ENCODE data around the gene RBMS2.

RBMS2 gene

GRCh38 chr12:56520506-56520905 lies 1.1 kb upstream of the RBMS2 start:
- Histone ChIP-seq H3K27ac (ENCODE audit: extremely low read depth, low read depth, low read length) (no peak overlapping the region), H3K36me3 (ENCODE audit: control insufficient read depth in 2 of 2, insufficient read depth in 1 of 2, low read length in 2 of 2) (no peaks in the 10 kb centered on the region; a peak in 1 of 3 replicates)
- CTCF ChIA-PET: interaction anchor here (0.6 to 4.7 kb wide), 11 partner anchors 9 to 328 kb away, joined by 3 to 26 read pairs (median 5); partner anchors contain the start of gene BAZ2A

GRCh38 chr12:56521209-56521589 lies 421 bp upstream of the RBMS2 start:
- CTCF ChIA-PET: interaction anchor here (0.6 to 4.7 kb wide), 11 partner anchors 10 to 329 kb away, joined by 3 to 26 read pairs (median 5); partner anchors contain the start of gene BAZ2A
- TF ChIP-seq ZSCAN18 (tag by site-specific recombination; IDR thresholded peaks at IDR 0.05) (no peak), ZFHX2 (tag by site-specific recombination; conservative IDR thresholded peaks at IDR 0.05) (peak; percentile 43; the same call in 1 of the 2 replicates), RBAK (tag by site-specific recombination; IDR thresholded peaks at IDR 0.05) (0 out of 2 replicates have a peak, but pooled peaks have one; percentile 36), SETDB1 (IDR thresholded peaks at IDR 0.05; ENCODE audit: insufficient read length, low read length) (peak; percentile 13)
- no peak overlapping the region; the same call in 1 of the 2 replicates for H3K4me3 ChIP-seq (ENCODE audit: low read depth, low read length)
- H3K36me3 ChIP-seq (ENCODE audit: control insufficient read depth in 2 of 2, insufficient read depth in 1 of 2, low read length in 2 of 2): no peaks in the 10 kb centered on the region; a peak in 1 of 3 replicates
- POLR2A ChIA-PET: interaction anchor here (0.6 to 2.4 kb wide), 17 partner anchors 9 to 403 kb away, joined by 3 to 27 read pairs (median 3); partner anchors contain the start of genes ESYT1, GLS2, RNF41 and STAT2
- no peak overlapping the region; the same call in 1 of the 2 replicates for H3K27ac ChIP-seq (ENCODE audit: extremely low read depth, low read depth, low read length)
- no peaks in the 10 kb centered on the region for H3K9me3 ChIP-seq (ENCODE audit: control insufficient read depth, insufficient read depth, low read depth, low read length)
- H3K4me1 ChIP-seq (ENCODE audit: control insufficient read depth, insufficient read depth, low read length): no peaks in the 10 kb centered on the region; the same call in 1 of the 2 replicates

More at GRCh38 chr12:56520506-56520905, 1.1 kb upstream of the RBMS2 start:
- no peaks in the 10 kb centered on the region for H3K9me3 ChIP-seq (ENCODE audit: control insufficient read depth, insufficient read depth, low read depth, low read length)
- H3K4me3 ChIP-seq (ENCODE audit: low read depth, low read length): no peak overlapping the region
- TF ChIP-seq ZNF175 (tag by site-specific recombination; IDR thresholded peaks at IDR 0.05) (no peak), KLF7 (tag by site-specific recombination; IDR thresholded peaks at IDR 0.05; ENCODE audit: borderline replicate concordance) (no peak), ZNF626 (tag by site-specific recombination; IDR thresholded peaks at IDR 0.05) (no peak), ZNF830 (tag by site-specific recombination; IDR thresholded peaks at IDR 0.05; ENCODE audit: low read depth) (no peak), GLIS2 (tag by site-specific recombination; IDR thresholded peaks at IDR 0.05) (no peak), ZNF221 (tag by site-specific recombination; IDR thresholded peaks at IDR 0.05; ENCODE audit: borderline replicate concordance) (no peak), ZNF510 (tag by site-specific recombination; IDR thresholded peaks at IDR 0.05; ENCODE audit: insufficient replicate concordance) (no peak), ZNF239 (tag by site-specific recombination; IDR thresholded peaks at IDR 0.05) (no peak), ZNF140 (tag by site-specific recombination; IDR thresholded peaks at IDR 0.05) (no peak), GLI4 (tag by site-specific recombination; IDR thresholded peaks at IDR 0.05) (no peak), ZNF426 (tag by site-specific recombination; IDR thresholded peaks at IDR 0.05) (no peak), FEZF1 (tag by site-specific recombination; IDR thresholded peaks at IDR 0.05) (no peak), ZBTB49 (tag by site-specific recombination; IDR thresholded peaks at IDR 0.05; ENCODE audit: low read depth) (no peak), HOXC10 (CRISPR knock-in tag; IDR thresholded peaks at IDR 0.05) (no peak), OSR2 (tag by site-specific recombination; IDR thresholded peaks at IDR 0.05) (no peak), ZNF76 (tag by site-specific recombination; IDR thresholded peaks at IDR 0.05; ENCODE audit: borderline replicate concordance, low read depth) (no peak), KLF9 (tag by site-specific recombination; IDR thresholded peaks at IDR 0.05; ENCODE audit: low read depth) (no peak)
- TF ChIP-seq, protein P1, sequence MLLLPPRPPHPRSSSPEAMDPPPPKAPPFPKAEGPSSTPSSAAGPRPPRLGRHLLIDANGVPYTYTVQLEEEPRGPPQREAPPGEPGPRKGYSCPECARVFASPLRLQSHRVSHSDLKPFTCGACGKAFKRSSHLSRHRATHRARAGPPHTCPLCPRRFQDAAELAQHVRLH (tag by site-specific recombination; IDR thresholded peaks at IDR 0.05): no peak
- no peaks in the 10 kb centered on the region for H3K4me1 ChIP-seq (ENCODE audit: control insufficient read depth, insufficient read depth, low read length)
- POLR2A ChIA-PET: interaction anchor here (0.5 to 2.4 kb wide), 3 partner anchors 113 to 165 kb away, joined by 3 to 27 read pairs (median 4); no protein-coding TSS in a partner anchor

Measured in HEK293 (cell line).